CD4-positive, alpha-beta T cell (primary cell): Measurements from ENCODE around the gene ERCC6. TPM values are rescaled to one million over a fixed set of nuclear protein-coding genes. Genes with fewer than 3 reads are reported as not detected.

ENCODE experiments used
- ATAC-seq: fragments of 200-7000 bp; cut with Tn5 transposase; one replicate; pipeline ENCODE4 v1.10.0; 2022; ENCODE audit warnings: mild to moderate bottlenecking; ENCODE audit not compliant: poor library complexity
- CTCF ChIA-PET: fragments of 350-600 bp; sonication (Branson Sonifier 250); formaldehyde crosslinking; loops from one replicate; lab custom pipeline; 2021; ENCODE audit warnings: antibody characterized with exemption, inconsistent platforms; lab: Charles Lee
- POLR2A ChIA-PET: fragments of 350-600 bp; sonication (Branson Sonifier 250); formaldehyde crosslinking; loops from one replicate; lab custom pipeline; 2021; ENCODE audit warnings: antibody characterized with exemption, inconsistent platforms; lab: Charles Lee
- DNase-seq, 14 experiments: peaks; one replicate each; pipeline ENCODE4 v3.0.0-alpha.2; 2013 to 2020; ENCODE audit warnings: mixed read lengths in 2 of 14
- H3K27ac ChIP-seq, 2 donors: one replicate each; pipeline versions ENCODE4 v1.5.1 to v1.7.0; 2013; ENCODE audit warnings: low read length in 2 of 2, low read depth in 1 of 2, mild to moderate bottlenecking in 1 of 2
- H3K27me3 ChIP-seq, 2 experiments: 1 replicate in 1 of 2; 2 replicates in 1 of 2; pipeline versions ENCODE4 v1.6.1 to v1.7.0; 2013; ENCODE audit warnings: low read length in 2 of 2, control low read depth in 1 of 2, mild to moderate bottlenecking in 1 of 2, moderate library complexity in 1 of 2; ENCODE audit not compliant: insufficient read depth in 2 of 2, control insufficient read depth in 1 of 2
- H3K36me3 ChIP-seq: one replicate; pipeline ENCODE4 v1.6.1; 2013; ENCODE audit warnings: low read length, control low read depth; ENCODE audit not compliant: insufficient read depth
- H3K4me1 ChIP-seq: one replicate; pipeline ENCODE4 v1.6.1; 2013; ENCODE audit warnings: low read length, control low read depth; ENCODE audit not compliant: insufficient read depth
- H3K4me3 ChIP-seq: one replicate; pipeline ENCODE4 v1.5.1; 2013; ENCODE audit warnings: mild to moderate bottlenecking, low read length, moderate library complexity
- H3K9me3 ChIP-seq, 2 experiments: 1 replicate in 1 of 2; 2 replicates in 1 of 2; pipeline versions ENCODE4 v1.6.1 to v1.7.0; 2013; ENCODE audit warnings: low read length in 2 of 2, mild to moderate bottlenecking in 2 of 2, control low read depth in 1 of 2, moderate library complexity in 1 of 2; ENCODE audit not compliant: control insufficient read depth in 1 of 2, insufficient read depth in 1 of 2
- H3K27ac Mint-ChIP-seq: one replicate; pipeline ENCODE4 v1.8.0; 2020; ENCODE audit warnings: mixed read lengths
- H3K27me3 Mint-ChIP-seq: one replicate; pipeline ENCODE4 v1.8.0; 2021; ENCODE audit warnings: mixed read lengths
- H3K36me3 Mint-ChIP-seq: one replicate; pipeline ENCODE4 v1.8.0; 2021; ENCODE audit warnings: low read depth, mixed read lengths
- H3K4me1 Mint-ChIP-seq: one replicate; pipeline ENCODE4 v1.8.0; 2021; ENCODE audit warnings: low read depth, mixed read lengths
- H3K4me3 Mint-ChIP-seq: one replicate; pipeline ENCODE4 v1.8.0; 2020; ENCODE audit warnings: mild to moderate bottlenecking, mixed read lengths
- H3K9me3 Mint-ChIP-seq: one replicate; pipeline ENCODE4 v1.8.0; 2020; ENCODE audit warnings: mixed read lengths
- CTCF ChIP-seq: fragments of 200-600 bp; IDR thresholded peaks from one replicate; pipeline ENCODE4 v1.8.0; 2022; ENCODE audit warnings: antibody characterized with exemption, mild to moderate bottlenecking
- intact Hi-C, 2 experiments: fragments of 100-400 bp; cut with DNase I in 1 of 2; cut with micrococcal nuclease in 1 of 2; formaldehyde crosslinking; loops; one replicate each; pipeline versions ENCODE4 v1.15.1 to v1.9.0; 2023 to 2025; cut with DNase I, micrococcal nuclease
- polyA plus RNA-seq, 2 donors: library from polyadenylated mRNA; unstranded; fragments of 120-200 nt; gene quantifications; one replicate each; pipeline ENCODE4 v1.2.1, GENCODE V29; 2013
- total RNA-seq, 174 experiments: library from RNA in 2 of 174; stranded (reverse) in 2 of 174; gene quantifications; one replicate each; pipeline ENCODE4 v1.2.3 and lab custom pipeline; 2021 to 2026

ERCC6 gene
- 10 to 100 TPM; 33.3 to 39.0 TPM for total RNA-seq
- 12.1 TPM for polyA plus RNA-seq (2013, experiment 1 of 2)
- polyA plus RNA-seq (2013, experiment 2 of 2), result 15.5 TPM
- total RNA-seq (lab: John Stamatoyannopoulos, UW), result 14.3 to 116 (median 56.1) reads per million in 172 experiments

DNA sequence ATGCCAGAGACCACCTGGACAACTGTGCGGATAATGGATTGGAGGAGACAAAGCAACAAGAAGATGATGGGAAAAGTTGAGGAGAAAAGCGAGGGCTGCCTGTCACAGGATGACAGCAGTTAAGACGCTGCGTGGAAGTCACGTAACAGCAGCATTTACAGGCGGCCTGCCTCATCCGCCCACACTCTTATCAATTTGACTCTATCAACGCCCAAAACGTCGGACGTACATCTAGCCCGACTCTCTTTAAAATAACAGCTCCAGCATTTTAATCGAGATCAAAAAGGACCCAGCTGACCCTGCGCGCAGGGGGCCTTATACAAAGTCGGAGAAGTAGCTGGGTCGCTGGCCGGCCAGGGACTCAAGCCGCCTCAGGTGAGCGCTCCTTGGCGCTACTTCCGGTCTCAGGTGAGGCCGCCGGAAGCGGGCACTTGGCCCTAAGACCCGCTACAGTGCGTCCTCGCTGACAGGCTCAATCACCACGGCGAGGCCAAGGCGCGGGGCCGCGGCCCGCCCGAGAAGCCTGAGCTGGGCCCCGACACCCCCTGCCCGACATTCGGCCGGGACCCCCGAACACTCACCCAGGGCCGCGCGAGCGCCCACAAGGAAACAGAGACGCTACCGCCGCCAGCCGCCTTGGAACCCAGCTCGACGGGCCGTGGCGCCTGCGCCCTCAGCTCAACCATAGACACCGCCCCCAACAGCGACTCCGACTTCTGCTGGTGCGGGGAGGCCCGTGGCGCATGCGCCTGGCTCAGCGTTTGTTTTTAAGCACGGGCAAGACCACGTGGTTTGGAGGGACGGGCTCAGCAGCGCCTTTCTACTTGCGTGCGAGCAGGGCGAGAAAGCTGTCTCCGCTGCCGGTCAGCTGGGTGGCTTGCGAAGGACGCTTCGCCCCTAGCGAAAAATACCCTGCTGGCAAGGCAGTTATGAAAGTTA lies at the start of gene ERCC6:
TSS of gene ERCC6 (minus strand) at position 741 of the 939 bp plus-strand sequence.
- H3K9me3 ChIP-seq, result no peaks in the 10 kb centered on the region
- peaks cover 48% of the 10 kb centered on the region for H3K4me1 Mint-ChIP-seq
- H3K9me3 Mint-ChIP-seq, result no peaks in the 10 kb centered on the region
- no peak for TF ChIP-seq CTCF
- CTCF ChIA-PET, result interaction anchor here (1.1 to 1.3 kb wide), 3 partner anchors 30 to 883 kb away, joined by 3 to 4 read pairs (median 4); no protein-coding TSS in a partner anchor
- peak within 1 kb of the TSS; percentile 95 for H3K4me3 Mint-ChIP-seq
- intact Hi-C loops, result loop anchor here in 1 of 2 experiments (5.0 to 10.0 kb wide), 2 partner anchors 1086 to 1231 kb away; partner anchors contain the start of genes MAPK8 and SGMS1
- peak within 1 kb of the TSS; percentile 77 for H3K4me3 ChIP-seq
- peak within 1 kb of the TSS; percentile 82 for H3K27ac Mint-ChIP-seq
- POLR2A ChIA-PET, result interaction anchor here (0.7 to 2.4 kb wide), 17 partner anchors 9 to 1086 kb away, joined by 3 to 14 read pairs (median 4); partner anchors contain the start of genes SGMS1 and WASHC2A
- peaks cover 23% of the 10 kb centered on the region for H3K27me3 Mint-ChIP-seq
- H3K4me1 ChIP-seq, result peaks cover 23% of the 10 kb centered on the region
- DNase-seq (peak; percentile 92 to 99 (median 96)), ATAC-seq (peak; percentile 96)
- H3K27ac ChIP-seq, result peak within 1 kb of the TSS; percentile 76 to 79
- peaks cover 0 to 5% of the 10 kb centered on the region in 2 experiments for H3K27me3 ChIP-seq
- peaks cover 5% of the 10 kb centered on the region for H3K36me3 ChIP-seq
- H3K36me3 Mint-ChIP-seq, result peaks cover 25% of the 10 kb centered on the region

GRCh38 chr10:49587981-49588380 lies 49.1 kb upstream of the ERCC6 start:
- H3K4me1 ChIP-seq, result no peaks in the 10 kb centered on the region
- no peak for TF ChIP-seq CTCF
- no peaks in the 10 kb centered on the region for H3K36me3 ChIP-seq
- Mint-ChIP-seq H3K9me3 (peaks cover 2% of the 10 kb centered on the region), H3K36me3 (no peaks in the 10 kb centered on the region), H3K27me3 (peaks cover 42% of the 10 kb centered on the region), H3K27ac (no peak overlapping the region), H3K4me3 (no peak overlapping the region), H3K4me1 (no peaks in the 10 kb centered on the region)
- intact Hi-C loops, result no loop called here
- DNase-seq (no peak), ATAC-seq (no peak)
- ChIA-PET CTCF (no interaction called here), POLR2A (no interaction called here)
- H3K4me3 ChIP-seq, result no peak overlapping the region
- no peaks in the 10 kb centered on the region for H3K9me3 ChIP-seq
- peaks cover 4 to 7% of the 10 kb centered on the region in 2 experiments for H3K27me3 ChIP-seq
- no peak overlapping the region for H3K27ac ChIP-seq

GRCh38 chr10:49585387-49585786 lies 46.5 kb upstream of the ERCC6 start:
- H3K27me3 Mint-ChIP-seq, result peaks cover 41% of the 10 kb centered on the region
- H3K27ac Mint-ChIP-seq, result no peak overlapping the region
- ChIA-PET CTCF (no interaction called here), POLR2A (no interaction called here)
- ATAC-seq (no peak), DNase-seq (no peak)
- no peaks in the 10 kb centered on the region for H3K36me3 Mint-ChIP-seq
- intact Hi-C loops, result no loop called here
- H3K36me3 ChIP-seq, result no peaks in the 10 kb centered on the region
- no peak overlapping the region for H3K4me3 ChIP-seq
- no peak overlapping the region for H3K27ac ChIP-seq
- no peak for TF ChIP-seq CTCF
- peaks cover 2% of the 10 kb centered on the region for H3K9me3 Mint-ChIP-seq
- no peak overlapping the region for H3K4me3 Mint-ChIP-seq
- H3K27me3 ChIP-seq, result peaks cover 0 to 2% of the 10 kb centered on the region in 2 experiments
- no peaks in the 10 kb centered on the region for H3K4me1 Mint-ChIP-seq
- H3K4me1 ChIP-seq, result no peaks in the 10 kb centered on the region
- H3K9me3 ChIP-seq, result no peaks in the 10 kb centered on the region
